Gastroesophageal sphincter (tissue), 4 donors: Measurements from ENCODE around the gene CPVL. TPM values are rescaled to one million over a fixed set of nuclear protein-coding genes. Genes with fewer than 3 reads are reported as not detected.

ENCODE experiments used
- ATAC-seq: fragments of 150-250 bp; one replicate; pipeline ENCODE4 v1.9.1; 2016; ENCODE audit warnings: mild to moderate bottlenecking, moderate library complexity
- H3K27ac ChIP-seq, 4 donors: fragments of 200-600 bp; sonication (generic) in 3 of 4; 1 replicate in 3 of 4; 2 replicates in 1 of 4; pipeline ENCODE4 v1.5.1; 2016 to 2019
- H3K27me3 ChIP-seq: fragments of 200-600 bp; sonication (generic); one replicate; pipeline ENCODE4 v1.5.1; 2019
- H3K36me3 ChIP-seq, 2 donors: fragments of 200-600 bp; sonication (generic); one replicate each; pipeline ENCODE4 v1.5.1; 2019; ENCODE audit warnings: control low read depth in 1 of 2
- H3K4me1 ChIP-seq, 3 donors: fragments of 200-600 bp; sonication (generic); 1 replicate in 2 of 3; 2 replicates in 1 of 3; pipeline ENCODE4 v1.5.1; 2016 to 2019; ENCODE audit warnings: control low read depth in 2 of 3
- H3K4me3 ChIP-seq, 2 donors: fragments of 200-600 bp; sonication (generic); one replicate each; pipeline ENCODE4 v1.5.1; 2019; ENCODE audit warnings: mild to moderate bottlenecking in 1 of 2, moderate library complexity in 1 of 2
- H3K9me3 ChIP-seq, 3 donors: fragments of 200-600 bp; sonication (generic); one replicate each; pipeline ENCODE4 v1.5.1; 2017 to 2019; ENCODE audit warnings: control low read depth in 2 of 3
- EP300 ChIP-seq: sonication (generic); formaldehyde crosslinking; IDR thresholded peaks from one replicate; pipeline ENCODE4 v1.6.1; 2017; ENCODE audit warnings: antibody characterized with exemption, mild to moderate bottlenecking
- POLR2A ChIP-seq, 2 donors: fragments of 450-650 bp; IDR thresholded peaks; one replicate each; pipeline ENCODE4 v1.6.1; 2017; ENCODE audit warnings: antibody characterized with exemption in 2 of 2, mild to moderate bottlenecking in 2 of 2, moderate library complexity in 1 of 2
- POLR2AphosphoS5 ChIP-seq: sonication (generic); formaldehyde crosslinking; IDR thresholded peaks from one replicate; pipeline ENCODE4 v1.6.1; 2017; ENCODE audit warnings: antibody characterized with exemption
- WGBS, 2 donors: methylation state at CpG; one replicate each; pipeline ENCODE4 v1.1.5; 2018; ENCODE audit warnings: low coverage in 1 of 2; 5-methylcytosine and 5-hydroxymethylcytosine counted together
- total RNA-seq, 4 donors: library from RNA; depleted of rRNA; stranded (reverse); fragments of >200 nt; gene quantifications; one replicate each; pipeline ENCODE4 v1.1.0, GENCODE V29; 2016
- TF ChIP-seq, protein P1 (sequence below), 4 experiments: fragments of 200-600 bp in 2 of 4; fragments of 450-650 bp in 2 of 4; sonication (generic) in 1 of 4; IDR thresholded peaks; one replicate each; pipeline ENCODE4 v1.5.1; 2017 to 2019; ENCODE audit warnings: antibody characterized with exemption in 4 of 4, mild to moderate bottlenecking in 2 of 4, moderate library complexity in 2 of 4

Gene CPVL
- total RNA-seq, 4 donors from 2014 or later: 4.8 to 24.6 (median 15.1) TPM

DNA sequence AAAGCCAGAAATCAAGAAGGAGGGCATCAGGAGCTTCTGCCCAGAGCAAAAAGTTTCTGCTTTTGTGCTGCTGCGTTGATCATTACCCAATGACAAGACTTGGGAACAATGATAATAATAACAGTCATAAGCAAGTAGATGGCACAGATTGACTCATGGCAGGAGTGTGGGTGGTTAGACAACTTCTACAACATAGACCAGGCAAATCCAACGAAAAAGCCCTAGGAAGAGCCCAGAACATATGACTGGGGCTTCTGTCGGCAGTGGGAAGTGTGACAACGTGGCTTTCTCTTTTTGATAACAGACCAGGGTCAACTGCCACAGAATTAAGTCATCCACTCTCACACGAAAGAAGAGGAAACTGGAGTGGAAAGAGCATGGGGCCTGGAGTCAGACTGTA, 102.8 kb downstream of the CPVL start:
- Histone ChIP-seq H3K4me1 (peaks cover 0 to 13% (median 7%) of the 10 kb centered on the region in 3 donors), H3K36me3 (no peaks in the 10 kb centered on the region), H3K4me3 (no peak overlapping the region), H3K27ac (no peak overlapping the region), H3K9me3 (peaks cover 0 to 5% (median 0%) of the 10 kb centered on the region in 3 donors), H3K27me3 (no peaks in the 10 kb centered on the region)
- WGBS, 2 donors: 86 to 88% methylated on average over 4 to 5 of the region's 5 CpGs
- TF ChIP-seq EP300: no peak
- TF ChIP-seq POLR2A (IDR thresholded peaks at IDR 0.05): no peak
- TF ChIP-seq POLR2AphosphoS5: no peak
- TF ChIP-seq, protein P1, sequence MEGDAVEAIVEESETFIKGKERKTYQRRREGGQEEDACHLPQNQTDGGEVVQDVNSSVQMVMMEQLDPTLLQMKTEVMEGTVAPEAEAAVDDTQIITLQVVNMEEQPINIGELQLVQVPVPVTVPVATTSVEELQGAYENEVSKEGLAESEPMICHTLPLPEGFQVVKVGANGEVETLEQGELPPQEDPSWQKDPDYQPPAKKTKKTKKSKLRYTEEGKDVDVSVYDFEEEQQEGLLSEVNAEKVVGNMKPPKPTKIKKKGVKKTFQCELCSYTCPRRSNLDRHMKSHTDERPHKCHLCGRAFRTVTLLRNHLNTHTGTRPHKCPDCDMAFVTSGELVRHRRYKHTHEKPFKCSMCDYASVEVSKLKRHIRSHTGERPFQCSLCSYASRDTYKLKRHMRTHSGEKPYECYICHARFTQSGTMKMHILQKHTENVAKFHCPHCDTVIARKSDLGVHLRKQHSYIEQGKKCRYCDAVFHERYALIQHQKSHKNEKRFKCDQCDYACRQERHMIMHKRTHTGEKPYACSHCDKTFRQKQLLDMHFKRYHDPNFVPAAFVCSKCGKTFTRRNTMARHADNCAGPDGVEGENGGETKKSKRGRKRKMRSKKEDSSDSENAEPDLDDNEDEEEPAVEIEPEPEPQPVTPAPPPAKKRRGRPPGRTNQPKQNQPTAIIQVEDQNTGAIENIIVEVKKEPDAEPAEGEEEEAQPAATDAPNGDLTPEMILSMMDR (IDR thresholded peaks at IDR 0.05): no peak
- no peak for ATAC-seq

DNA sequence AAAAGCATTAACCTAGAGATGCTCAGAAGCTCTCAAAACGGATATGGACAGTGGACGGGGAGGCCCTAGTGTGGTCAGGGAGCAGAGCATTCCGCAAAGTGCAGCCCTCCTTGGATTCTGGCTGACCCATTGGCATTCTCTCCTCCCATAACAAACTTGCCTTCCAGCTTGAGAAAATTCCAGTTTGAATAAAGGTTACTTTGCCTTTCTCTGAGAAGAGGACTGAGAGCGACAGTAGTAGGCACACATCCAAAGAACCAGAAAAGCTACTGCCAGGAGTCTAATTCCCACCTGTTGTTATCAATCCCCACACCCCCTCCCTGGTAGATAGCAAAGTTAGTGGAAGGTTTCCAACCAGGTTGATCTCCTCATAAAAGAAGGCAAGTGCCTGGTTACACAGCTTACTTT, 103.5 kb downstream of the CPVL start:
- Histone ChIP-seq H3K27me3 (no peaks in the 10 kb centered on the region), H3K9me3 (no peaks in the 10 kb centered on the region), H3K27ac (no peak overlapping the region), H3K36me3 (no peaks in the 10 kb centered on the region), H3K4me1 (peaks cover 0 to 13% (median 7%) of the 10 kb centered on the region in 3 donors), H3K4me3 (no peak overlapping the region)
- 47% methylated on average over 4 of the region's 4 CpGs; no CpG with 5 or more reads in 1 of the 2 donors for WGBS, 2 donors
- no peak for ATAC-seq
- TF ChIP-seq EP300 (no peak), POLR2AphosphoS5 (no peak), POLR2A (IDR thresholded peaks at IDR 0.05) (no peak)
- TF ChIP-seq, protein P1 (IDR thresholded peaks at IDR 0.05): no peak

DNA sequence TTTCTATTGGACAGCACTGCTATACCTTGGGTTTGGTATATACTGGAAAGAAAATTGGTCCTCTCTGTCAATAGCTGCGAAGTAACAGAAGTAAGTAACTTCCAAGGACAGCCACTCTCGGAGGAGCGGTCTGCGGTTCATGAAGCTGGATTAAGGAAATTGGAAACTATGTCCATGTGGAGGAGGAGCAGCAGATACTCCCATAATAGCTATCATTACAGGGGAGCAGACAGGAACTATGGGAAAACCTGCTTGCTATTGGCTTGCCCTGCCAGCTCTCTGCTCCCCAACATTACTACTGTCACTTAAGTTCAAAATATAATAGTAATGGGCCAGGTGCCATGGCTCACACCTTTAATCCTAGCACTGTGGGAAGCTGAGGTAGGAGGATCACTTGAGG, 104.3 kb downstream of the CPVL start:
- H3K9me3 ChIP-seq: no peaks in the 10 kb centered on the region
- no peaks in the 10 kb centered on the region for H3K36me3 ChIP-seq
- no peak overlapping the region for H3K27ac ChIP-seq
- no peak for TF ChIP-seq EP300
- no peak for TF ChIP-seq POLR2AphosphoS5
- TF ChIP-seq, protein P1 (IDR thresholded peaks at IDR 0.05): no peak
- no peak for TF ChIP-seq POLR2A (IDR thresholded peaks at IDR 0.05)
- H3K4me3 ChIP-seq: no peak overlapping the region
- 89 to 93% methylated on average over 4 of the region's 4 CpGs for WGBS, 2 donors
- ATAC-seq: no peak
- H3K4me1 ChIP-seq: peaks cover 0 to 13% (median 7%) of the 10 kb centered on the region in 3 donors
- no peaks in the 10 kb centered on the region for H3K27me3 ChIP-seq

DNA sequence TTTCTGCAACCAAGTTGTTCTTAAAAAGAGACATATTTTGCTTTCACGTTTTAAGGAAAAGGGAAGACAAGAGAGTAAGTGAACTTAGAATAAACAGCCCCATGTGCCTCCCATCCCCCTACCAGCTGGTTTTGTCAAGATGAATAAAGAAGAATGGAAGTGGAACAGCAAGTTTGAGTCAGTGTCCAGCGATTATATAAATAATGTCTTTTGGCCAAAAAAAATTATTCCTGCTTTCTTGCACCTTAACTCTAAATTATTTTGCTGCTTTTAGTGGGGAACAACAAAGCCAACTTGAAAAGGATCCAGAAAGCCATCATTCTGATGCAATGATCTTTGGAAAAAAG, 105.8 kb downstream of the CPVL start:
- TF ChIP-seq POLR2A (IDR thresholded peaks at IDR 0.05): no peak
- TF ChIP-seq, protein P1 (IDR thresholded peaks at IDR 0.05): no peak
- no peak for TF ChIP-seq POLR2AphosphoS5
- TF ChIP-seq EP300: no peak
- Histone ChIP-seq H3K4me1 (peaks cover 0 to 13% (median 7%) of the 10 kb centered on the region in 3 donors), H3K4me3 (no peak overlapping the region), H3K9me3 (no peaks in the 10 kb centered on the region), H3K36me3 (no peaks in the 10 kb centered on the region), H3K27me3 (no peaks in the 10 kb centered on the region), H3K27ac (no peak overlapping the region)
- no peak for ATAC-seq
- 18 to 30% methylated on average over 2 of the region's 2 CpGs for WGBS, 2 donors

DNA sequence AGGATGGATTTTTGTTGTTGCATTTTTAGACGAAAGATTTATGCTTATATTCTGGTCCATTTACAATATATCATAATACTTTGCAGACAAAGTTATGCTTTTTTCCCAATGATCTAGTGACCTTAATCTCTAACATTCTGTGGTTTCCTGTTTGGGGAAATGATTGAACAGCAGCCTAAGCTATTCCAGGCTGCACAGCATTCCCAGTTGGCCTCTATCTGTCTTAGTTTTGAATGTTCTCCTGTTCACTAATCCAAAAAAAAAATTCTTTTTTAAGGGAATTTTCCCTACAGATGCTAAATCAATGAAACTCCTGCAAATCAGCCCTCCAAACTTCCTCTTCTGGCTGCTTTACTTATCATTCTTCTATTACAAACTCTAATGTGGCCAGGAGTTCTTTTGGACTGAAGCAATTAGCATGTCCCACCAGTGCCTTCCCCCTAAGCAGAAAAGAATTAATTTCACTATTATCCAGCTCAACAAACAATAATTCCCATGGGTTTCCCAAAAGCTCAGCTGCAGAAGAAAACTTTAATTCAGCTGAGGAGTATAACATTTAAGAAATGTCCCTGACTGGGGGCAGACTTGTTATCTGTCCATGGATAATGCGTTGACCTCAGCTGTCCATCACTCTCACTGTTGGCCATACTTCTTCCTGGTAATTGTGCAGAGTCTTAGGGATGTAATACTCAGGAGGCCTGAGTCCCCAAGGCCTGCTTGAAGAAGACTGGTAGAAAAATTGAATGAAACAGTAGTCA, 106.3 kb downstream of the CPVL start:
- no peak overlapping the region for H3K27ac ChIP-seq
- ATAC-seq: no peak
- no peaks in the 10 kb centered on the region for H3K36me3 ChIP-seq
- H3K4me1 ChIP-seq: peaks cover 0 to 13% (median 7%) of the 10 kb centered on the region in 3 donors
- WGBS, 2 donors: 35 to 59% methylated on average over 2 of the region's 2 CpGs
- H3K9me3 ChIP-seq: no peaks in the 10 kb centered on the region
- TF ChIP-seq, protein P1 (IDR thresholded peaks at IDR 0.05): no peak
- no peak for TF ChIP-seq POLR2AphosphoS5
- no peak for TF ChIP-seq POLR2A (IDR thresholded peaks at IDR 0.05)
- no peak for TF ChIP-seq EP300
- H3K4me3 ChIP-seq: no peak overlapping the region
- H3K27me3 ChIP-seq: no peaks in the 10 kb centered on the region
